Measurements from ENCODE around the gene DRD4.

DNA sequence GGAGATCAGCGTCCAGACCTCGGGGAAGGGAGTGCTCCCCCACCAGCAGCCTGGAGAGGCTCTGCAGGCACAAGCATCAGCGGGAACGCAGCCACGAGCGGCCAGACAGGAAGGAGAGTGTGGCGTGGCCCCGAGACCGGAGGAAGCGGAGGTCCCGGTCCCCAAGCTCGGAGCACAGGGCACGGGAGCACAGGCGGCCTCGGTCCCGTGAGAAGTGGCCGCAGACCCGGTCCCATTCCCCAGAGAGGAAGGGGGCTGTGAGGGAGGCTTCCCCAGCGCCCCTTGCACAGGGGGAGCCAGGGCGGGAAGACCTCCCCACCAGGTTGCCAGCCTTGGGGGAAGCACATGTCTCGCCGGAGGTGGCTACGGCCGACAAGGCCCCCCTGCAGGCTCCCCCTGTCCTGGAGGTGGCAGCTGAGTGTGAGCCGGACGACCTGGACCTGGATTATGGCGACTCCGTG, 28.2 kb upstream of the DRD4 start:
- no peak for TF ChIP-seq CTCF (IDR thresholded peaks at IDR 0.05)
- no peak for TF ChIP-seq POLR2A (IDR thresholded peaks at IDR 0.05)
